ENCODE results near the gene PARP3.

PARP3 gene

DNA sequence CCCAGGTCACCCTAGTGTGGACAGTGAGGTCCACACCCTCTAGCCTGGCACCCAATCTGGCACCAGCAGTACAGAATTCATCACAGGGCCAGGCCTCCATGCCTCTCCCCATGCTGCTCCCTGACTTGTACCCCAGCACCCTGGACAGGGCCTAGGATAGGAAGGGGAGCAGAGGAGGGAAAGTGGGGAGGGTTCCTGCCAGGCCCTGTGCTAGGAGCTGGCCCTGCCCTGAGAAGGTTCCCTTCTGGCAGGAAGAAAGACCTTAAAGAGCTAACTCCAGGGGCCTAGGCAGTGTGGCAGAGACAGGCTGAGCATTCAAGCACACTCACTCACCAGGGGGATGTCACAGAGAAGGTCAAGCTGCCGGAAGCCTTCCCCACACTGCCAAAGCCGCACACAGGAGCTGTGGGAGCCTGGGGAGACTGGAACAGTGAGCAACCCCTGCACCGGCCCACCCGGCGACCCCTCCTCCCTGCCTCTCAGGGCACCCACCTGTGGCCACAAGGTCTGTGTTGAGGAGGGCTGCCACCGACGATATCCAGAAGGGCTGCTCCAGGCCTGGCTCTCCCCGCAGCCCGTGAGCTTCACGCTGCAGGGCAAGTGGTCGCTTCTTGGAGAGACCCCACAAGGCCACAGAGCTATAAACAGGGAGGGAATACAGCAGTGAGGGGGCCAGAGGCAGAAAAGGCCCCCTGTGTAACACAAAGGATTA lies 7.9 kb upstream of the PARP3 start:
- DNase-seq (ENCODE audit: low spot score) = no peak

DNA sequence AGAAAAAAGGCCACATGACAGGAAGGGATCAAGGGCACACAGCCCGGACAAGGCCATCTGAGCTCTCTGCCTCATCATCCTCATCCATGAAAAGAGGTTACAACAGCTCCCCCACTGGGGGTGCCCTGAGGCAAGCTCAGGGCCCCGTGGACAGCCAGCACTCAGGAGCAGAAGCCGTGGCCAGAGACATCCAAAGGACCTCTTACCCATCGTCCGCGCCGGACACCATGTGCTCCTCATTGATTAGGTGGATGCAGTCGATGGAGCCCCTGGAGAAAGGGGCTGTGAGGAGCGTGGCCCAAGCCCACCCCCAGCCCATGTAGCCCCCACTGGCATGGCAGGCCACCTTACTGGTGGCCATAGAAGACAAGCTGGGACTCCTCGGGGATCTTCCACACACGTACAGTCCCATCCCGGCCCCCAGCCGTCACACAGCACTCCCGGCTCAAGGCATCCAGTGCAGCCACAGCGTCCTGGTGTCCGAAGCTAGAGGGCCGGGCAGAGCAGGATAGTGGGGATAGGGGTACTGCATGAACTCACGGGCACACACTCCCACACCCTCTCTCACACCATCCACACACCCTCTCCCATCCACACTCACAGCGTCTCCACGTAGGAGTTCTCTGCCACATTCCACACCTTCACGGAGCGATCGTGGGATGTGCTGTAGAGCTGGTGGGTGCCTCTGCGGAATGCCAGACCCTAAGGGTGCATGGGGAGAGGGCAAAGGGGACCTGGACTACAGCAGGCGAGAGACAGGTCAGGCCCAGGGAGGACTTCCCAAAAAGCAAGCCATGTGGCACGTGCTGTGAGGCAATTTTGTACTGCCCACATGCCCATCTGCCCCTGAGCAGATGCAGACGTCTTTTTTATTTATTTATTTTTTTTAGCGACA lies 6.9 kb upstream of the PARP3 start:
- DNase-seq (ENCODE audit: low spot score) = no peak

DNA sequence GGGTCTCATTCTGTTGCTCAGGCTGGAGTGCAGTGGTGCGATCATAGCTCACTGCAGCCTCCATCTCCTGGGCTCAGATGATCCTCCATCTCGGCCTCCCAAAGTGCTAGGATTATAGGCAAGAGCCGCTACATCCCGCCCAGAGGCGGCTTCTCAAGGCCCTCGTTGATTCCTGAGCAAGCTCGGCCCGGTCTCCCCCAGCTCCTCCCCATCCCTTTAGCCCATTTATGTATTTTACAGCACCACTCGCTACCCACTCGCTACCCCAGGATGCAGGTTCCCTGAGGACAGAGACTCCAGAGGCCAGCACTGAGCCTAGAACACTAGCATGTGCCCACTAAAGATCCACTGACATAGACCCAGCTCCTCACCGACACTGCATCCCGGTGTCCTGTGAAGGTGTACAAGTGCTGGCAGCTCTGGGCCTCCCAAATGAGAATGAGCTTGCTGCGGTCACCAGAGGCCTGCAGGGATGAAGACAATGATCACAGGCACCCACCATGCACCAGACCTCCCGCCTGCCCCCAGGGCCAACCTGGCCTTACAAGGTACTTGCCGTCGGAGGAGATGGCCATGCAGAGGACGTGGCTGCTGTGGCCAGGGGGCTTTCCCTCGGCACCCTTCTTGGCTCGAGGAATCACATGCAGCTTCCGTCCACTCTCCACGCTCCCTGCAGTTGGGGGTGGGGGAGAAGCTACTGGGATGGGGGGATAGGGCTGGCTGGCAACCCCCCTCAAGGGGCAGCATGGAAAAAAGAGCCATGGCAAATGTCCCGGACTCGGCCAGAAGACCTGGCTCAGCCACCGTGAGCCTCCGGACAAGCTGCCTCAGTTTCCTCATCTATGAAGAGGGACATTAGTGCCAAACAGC lies 6.0 kb upstream of the PARP3 start:
- DNase-seq (ENCODE audit: low spot score) = no peak

DNA sequence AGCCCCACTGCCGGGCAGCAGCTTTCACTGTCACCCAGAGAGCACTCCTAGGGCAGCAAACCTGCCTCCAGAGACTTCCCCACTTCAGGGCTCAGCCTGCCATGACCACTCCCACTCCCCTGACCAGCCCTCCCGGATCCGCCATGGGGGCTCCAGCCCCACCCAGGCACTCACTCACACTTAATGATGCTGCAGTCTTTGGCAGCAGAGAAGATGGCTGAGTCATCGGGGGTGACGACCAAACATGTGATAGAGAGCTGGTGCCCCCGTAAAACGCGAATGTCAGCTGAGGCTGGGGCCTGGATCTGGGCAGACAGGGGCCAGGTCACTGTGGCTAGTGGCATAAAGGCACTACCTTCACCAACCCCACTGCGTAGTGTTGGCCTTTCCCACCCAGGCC lies 5.1 kb upstream of the PARP3 start:
- DNase-seq (ENCODE audit: low spot score) = no peak

DNA sequence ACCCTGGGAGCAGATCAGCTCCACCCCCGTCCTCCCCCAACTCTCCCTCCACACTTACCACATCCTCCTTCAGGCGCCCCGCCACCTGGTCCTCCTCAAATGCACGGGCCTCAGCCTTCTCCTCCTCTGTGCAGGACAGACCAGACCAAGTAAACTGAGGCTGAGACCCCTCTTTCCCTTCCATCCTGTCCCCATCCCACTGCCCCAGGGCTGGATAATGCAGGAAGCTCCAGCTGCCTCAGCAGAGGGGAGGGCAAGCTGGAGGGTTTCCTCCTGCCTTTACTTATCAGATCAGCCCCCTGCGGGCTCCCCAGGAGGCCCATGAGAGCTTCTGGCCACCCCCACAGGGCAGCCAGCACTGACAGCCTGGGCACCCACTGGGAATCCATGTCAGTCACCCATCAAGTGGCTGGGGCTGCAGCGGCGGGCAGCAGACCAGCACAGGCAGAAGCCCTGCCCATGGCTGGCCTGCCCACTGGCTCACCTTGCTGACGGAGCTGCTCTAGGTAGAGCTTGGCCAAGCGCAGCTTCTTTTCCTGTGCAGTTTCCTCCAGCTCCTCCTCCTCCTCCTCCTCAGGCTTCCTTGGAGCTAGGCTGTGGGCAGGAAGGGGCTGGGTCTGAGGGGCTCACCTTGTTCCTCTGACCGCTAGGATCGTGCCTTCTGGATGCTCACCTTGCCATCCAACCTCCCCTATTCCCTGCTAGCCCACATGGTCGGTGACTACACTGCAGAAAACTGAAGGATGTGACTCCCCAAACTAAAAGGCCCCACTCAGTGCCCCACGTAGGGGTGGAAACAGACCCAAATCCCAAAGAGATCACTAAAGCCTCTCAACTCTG lies 4.3 kb upstream of the PARP3 start:
- DNase-seq (ENCODE audit: low spot score) = no peak

DNA sequence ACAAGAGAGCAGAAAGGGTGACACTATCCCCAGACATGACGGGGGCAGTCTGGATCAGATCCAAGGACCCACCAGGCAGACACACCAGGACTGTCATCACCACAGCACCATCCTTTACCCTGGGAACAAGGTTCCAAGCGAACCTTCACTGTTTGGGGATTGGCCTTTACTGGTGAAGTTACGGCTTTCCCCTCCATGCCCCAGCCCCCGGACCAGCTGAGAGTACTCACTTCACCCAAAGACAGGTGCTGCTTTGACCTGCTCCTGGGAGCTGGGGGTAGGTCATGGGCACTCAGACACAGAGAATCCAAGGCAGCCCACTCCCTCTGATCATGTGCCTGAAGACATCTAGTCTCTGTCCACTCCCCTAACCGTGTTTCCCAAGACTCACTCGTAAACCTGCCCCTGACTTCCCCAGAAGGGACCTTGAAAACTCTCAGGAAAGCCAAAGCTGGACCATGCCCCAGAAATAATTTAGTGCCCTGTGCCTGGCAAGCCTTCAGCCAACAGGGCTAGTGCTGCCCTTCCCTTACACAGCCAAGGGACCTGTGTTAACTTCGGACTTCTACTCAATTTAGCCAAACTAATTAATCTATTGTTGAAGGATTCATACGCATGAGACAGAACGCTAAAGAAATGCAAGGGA lies 3.3 kb upstream of the PARP3 start:
- no peak for DNase-seq (ENCODE audit: low spot score)

DNA sequence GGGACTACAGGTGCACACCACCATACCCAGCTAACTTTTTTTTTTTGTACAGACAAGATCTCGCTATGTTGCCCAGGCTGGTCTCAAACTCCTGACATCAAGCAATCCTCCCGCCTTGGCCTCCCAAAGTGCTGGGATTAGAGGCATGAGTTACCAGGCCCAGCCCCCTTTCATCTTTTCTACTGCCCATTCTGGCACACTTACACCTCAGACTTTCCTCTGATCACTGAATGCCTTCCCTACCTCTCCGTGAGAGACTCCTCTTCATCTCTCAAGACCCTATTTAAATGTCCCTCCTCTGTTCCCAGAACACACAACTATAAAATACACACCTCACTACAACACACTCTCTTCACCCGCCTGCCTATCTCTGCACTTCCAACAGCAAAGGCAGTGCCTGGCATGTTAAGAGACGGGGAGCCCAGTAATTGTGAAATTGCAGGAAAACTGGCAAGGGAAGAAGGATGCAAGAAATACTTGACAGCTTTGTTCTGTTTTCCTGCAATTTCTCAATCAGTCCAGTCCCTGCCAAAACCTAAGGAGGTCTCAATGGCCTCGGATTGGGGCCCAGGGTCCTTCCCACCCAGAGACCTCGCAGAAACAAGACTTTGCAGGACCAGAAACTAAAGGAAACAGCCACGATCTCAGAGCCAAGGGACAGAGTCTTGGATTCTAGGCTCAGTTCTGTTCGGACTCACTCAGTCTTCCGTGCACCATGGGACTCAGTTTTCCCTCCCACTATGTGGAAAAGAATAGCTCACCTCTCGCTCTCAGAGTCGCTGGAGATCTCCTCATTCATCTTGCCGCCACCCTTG lies 1.3 kb upstream of the PARP3 start:
- DNase-seq (ENCODE audit: low spot score) = no peak

DNA sequence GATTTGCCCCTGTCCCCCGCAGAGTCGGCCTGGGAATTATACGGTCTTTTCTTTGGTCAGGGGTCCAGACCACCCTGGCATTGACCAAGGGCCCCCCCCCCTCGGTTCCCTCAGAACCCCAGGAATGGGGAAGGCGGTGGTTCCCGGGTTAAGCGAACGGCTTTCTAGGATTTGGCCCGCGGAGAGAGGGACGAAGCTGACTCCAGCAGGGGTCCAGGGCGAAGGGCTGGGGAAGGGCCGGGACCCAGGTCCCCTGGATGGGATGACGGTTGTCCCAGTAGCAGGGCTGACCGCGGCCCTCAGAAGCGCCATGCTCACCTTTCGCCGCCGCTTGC lies 733 bp upstream of the PARP3 start:
- DNase-seq (ENCODE audit: low spot score) = no peak

DNA sequence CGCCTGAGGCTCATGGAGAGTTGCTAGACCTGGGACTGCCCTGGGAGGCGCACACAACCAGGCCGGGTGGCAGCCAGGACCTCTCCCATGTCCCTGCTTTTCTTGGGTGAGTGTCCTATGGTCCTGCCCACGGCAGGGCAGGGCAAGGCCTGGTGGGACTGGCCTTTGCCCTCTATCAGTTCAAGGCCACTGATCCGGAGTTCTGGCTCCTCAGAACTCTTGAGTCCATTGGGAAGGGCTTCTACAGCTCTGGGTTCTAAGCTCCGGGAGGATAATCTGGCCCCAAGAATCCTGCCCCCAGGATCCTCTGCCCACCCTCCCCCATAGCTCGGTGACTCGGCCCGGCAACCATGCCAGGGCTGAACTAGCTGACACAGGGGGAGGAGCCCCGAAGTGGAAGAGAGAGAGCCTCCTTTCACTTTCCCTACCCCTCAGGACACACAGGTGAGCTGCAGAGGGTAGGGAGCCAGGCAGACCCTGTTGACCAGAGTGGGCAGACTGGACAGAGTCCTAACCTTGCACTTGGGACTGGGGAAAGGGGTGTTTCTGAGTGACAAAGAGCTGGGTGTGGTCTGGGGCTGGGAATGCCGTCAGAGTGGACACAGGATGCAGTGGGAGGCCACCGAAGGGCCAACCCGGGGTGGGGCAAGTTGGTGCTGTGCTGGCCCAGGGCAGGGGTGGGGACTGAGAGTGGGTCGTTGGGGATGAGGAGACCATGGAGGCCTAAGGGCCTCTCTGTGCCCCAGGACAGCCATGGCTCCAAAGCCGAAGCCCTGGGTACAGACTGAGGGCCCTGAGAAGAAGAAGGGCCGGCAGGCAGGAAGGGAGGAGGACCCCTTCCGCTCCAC lies 664 bp downstream of the PARP3 start:
- DNase-seq (ENCODE audit: low spot score) = peak; percentile 63

DNA sequence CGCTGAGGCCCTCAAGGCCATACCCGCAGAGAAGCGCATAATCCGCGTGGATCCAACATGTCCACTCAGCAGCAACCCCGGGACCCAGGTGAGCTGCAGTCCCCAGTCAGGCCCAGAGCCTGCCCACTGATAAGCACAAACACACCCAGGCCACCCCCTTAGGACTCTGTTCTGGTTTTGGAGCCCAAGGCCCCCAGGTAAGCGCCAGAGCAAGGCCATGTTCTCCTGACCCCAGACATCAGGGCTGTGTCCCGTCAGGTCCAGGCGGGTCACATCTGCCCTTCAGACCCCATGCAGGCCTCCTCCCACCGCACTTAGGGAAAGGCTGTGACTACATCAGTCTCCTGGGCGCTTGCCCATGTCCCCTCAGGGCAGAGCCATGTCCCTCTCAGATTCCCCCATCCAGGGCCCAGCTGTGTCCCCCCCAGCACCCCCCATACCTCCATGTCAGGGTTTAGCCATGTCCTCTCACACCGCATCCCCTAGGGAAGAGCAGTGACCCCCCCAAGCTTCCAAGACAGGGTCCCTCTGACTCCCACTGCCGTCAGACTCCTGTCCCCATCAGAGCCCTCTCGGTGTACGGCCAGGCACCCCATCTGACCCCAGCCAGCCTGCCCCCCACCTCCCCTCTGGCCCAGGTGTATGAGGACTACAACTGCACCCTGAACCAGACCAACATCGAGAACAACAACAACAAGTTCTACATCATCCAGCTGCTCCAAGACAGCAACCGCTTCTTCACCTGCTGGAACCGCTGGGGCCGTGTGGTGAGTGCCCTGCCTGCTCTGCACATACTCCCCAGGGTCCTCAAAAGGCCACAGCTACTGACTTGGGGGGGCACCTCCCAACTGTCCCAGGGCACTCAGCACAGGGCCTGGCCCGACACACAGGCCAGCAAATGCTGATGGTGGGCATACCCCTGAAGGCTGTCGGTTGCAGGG lies 1.6 kb downstream of the PARP3 start:
- DNase-seq (ENCODE audit: low spot score) = no peak

DNA sequence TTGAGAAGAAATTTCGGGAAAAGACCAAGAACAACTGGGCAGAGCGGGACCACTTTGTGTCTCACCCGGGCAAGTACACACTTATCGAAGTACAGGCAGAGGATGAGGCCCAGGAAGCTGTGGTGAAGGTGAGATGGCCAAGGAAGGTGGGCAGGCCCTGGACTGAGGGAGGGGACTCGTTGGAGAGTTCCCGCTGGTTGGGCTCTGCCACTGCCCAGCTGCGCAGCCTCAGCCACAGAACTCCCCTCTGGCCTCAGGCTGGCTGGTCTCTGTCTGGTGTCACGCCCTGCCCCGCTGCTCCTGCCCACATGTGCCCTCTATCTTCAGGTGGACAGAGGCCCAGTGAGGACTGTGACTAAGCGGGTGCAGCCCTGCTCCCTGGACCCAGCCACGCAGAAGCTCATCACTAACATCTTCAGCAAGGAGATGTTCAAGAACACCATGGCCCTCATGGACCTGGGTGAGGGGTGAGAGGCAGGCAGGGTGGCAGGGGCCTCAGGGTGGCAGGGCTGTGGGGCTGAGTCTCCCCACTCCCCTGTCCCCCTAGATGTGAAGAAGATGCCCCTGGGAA lies 2.4 kb downstream of the PARP3 start:
- no peak for DNase-seq (ENCODE audit: low spot score)

DNA sequence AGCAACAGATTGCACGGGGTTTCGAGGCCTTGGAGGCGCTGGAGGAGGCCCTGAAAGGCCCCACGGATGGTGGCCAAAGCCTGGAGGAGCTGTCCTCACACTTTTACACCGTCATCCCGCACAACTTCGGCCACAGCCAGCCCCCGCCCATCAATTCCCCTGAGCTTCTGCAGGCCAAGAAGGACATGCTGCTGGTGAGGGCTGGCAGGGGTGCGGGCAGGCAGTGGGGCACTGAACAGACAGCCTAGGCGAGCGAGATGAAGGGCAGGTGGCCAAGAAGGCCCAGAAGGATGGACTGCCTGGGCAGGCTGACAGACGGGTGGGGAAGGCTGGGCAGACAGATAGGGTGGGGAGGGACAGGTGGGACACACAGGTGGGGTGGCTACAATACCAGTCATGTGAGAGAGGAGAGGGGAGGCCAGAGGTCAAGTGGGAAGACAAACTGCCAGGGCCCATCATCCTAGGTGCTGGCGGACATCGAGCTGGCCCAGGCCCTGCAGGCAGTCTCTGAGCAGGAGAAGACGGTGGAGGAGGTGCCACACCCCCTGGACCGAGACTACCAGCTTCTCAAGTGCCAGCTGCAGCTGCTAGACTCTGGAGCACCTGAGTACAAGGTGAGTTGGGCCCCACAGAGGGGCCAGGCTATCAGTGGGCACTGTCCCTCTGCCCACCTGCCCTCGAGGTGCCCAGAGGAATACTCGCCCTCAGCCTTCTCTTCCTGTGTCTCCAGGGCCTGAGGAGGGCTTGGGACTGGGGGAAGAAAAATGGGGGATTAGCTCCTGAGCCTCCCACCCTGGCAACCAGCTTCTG lies 3.1 kb downstream of the PARP3 start:
- DNase-seq (ENCODE audit: low spot score) = no peak

DNA sequence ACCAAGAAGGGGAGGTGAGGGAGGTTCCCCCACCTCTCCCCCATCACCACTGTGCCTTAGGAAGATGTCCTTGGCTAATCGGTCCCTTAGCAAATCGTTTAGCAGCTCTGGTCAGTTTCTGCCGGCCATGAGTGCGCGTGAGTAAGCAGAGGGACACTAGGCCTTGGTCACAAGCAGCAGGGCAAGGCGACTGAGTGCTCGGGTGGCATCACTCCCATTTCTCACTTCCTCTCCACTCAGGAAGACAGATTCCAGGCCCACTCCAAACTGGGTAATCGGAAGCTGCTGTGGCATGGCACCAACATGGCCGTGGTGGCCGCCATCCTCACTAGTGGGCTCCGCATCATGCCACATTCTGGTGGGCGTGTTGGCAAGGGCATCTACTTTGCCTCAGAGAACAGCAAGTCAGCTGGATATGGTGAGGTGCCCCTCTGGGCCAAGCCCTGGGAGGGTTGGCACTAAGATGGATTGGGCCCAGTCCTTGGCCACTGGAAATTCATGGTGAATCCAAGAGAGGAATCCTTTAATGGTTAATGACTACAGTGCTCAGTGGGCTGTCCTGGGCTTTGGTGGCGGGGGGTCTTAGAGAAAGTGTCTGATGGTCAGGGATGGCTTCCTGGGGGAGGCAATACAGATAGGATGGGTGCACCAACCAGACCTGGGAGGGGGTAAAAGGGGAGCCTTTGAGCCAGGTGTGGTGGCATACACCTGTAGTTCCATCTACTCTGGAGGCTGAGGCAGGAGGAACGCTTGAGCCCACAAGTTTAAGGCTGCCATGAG lies 4.0 kb downstream of the PARP3 start:
- no peak for DNase-seq (ENCODE audit: low spot score)

DNA sequence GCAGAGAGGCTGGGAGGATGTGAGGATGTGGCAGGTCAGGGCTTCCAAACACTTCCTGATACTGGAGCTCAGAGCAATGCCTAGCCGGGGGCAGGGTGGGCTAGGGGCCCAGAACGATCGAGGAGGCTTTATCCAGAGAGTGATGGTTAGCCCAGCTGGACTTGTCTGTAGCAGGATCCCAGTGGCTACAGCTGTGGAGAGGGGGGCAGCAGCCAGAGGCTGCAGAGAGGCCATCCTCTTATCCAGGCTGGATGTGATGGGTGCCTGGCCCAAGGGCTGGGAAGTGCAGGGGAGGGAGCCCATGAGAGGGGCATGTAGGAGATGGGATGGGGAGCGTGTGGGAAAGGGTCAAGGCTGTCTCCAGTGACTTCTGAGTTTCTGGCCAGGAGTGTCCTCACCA lies 4.6 kb downstream of the PARP3 start:
- no peak for DNase-seq (ENCODE audit: low spot score)

DNA sequence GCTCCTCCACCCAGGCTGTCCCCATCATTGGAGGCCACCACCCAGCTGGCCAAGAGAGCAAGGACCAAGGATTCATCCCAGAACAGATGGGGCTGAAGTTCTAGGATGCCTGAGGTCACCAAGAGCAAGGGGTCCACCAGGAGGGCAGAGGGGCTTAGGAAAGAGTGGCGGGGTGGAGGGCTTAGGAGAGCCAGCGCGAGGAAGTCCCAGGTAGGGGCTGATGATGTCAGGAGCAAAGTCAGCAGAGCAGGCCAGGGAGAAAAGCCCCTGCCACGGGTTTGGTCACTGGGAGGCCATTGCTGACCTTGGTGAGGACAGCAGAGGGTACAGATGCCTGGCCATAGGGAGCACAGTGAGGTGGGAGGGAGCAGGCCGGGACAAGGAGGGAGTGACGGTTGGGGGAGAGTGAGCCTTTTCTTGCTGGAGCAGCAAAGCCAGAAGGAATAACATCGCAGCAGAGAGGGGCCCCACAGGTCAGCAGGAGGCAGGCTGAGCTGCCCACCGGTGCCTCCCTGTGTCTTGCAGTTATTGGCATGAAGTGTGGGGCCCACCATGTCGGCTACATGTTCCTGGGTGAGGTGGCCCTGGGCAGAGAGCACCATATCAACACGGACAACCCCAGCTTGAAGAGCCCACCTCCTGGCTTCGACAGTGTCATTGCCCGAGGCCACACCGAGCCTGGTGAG lies 5.2 kb downstream of the PARP3 start:
- no peak for DNase-seq (ENCODE audit: low spot score)
